HG03108 (cell line): ENCODE measurements around the gene BICRAL.
A peak's percentile ranks its signal among the peaks of the same experiment; 100 is the strongest.
"Not testable (repeated sequence)": the region's sequence is repeated elsewhere in the genome, so short reads cannot be mapped to it uniquely, and the experiment has no call there.

Experiments used
- ATAC-seq: cut with Tn5 transposase; IDR thresholded peaks from one replicate; pipeline ENCODE4 v1.9.1; 2021; ENCODE audit warnings: moderate library complexity; ENCODE audit not compliant: unreplicated experiment

The BICRAL gene, protein sequence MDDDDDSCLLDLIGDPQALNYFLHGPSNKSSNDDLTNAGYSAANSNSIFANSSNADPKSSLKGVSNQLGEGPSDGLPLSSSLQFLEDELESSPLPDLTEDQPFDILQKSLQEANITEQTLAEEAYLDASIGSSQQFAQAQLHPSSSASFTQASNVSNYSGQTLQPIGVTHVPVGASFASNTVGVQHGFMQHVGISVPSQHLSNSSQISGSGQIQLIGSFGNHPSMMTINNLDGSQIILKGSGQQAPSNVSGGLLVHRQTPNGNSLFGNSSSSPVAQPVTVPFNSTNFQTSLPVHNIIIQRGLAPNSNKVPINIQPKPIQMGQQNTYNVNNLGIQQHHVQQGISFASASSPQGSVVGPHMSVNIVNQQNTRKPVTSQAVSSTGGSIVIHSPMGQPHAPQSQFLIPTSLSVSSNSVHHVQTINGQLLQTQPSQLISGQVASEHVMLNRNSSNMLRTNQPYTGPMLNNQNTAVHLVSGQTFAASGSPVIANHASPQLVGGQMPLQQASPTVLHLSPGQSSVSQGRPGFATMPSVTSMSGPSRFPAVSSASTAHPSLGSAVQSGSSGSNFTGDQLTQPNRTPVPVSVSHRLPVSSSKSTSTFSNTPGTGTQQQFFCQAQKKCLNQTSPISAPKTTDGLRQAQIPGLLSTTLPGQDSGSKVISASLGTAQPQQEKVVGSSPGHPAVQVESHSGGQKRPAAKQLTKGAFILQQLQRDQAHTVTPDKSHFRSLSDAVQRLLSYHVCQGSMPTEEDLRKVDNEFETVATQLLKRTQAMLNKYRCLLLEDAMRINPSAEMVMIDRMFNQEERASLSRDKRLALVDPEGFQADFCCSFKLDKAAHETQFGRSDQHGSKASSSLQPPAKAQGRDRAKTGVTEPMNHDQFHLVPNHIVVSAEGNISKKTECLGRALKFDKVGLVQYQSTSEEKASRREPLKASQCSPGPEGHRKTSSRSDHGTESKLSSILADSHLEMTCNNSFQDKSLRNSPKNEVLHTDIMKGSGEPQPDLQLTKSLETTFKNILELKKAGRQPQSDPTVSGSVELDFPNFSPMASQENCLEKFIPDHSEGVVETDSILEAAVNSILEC

DNA sequence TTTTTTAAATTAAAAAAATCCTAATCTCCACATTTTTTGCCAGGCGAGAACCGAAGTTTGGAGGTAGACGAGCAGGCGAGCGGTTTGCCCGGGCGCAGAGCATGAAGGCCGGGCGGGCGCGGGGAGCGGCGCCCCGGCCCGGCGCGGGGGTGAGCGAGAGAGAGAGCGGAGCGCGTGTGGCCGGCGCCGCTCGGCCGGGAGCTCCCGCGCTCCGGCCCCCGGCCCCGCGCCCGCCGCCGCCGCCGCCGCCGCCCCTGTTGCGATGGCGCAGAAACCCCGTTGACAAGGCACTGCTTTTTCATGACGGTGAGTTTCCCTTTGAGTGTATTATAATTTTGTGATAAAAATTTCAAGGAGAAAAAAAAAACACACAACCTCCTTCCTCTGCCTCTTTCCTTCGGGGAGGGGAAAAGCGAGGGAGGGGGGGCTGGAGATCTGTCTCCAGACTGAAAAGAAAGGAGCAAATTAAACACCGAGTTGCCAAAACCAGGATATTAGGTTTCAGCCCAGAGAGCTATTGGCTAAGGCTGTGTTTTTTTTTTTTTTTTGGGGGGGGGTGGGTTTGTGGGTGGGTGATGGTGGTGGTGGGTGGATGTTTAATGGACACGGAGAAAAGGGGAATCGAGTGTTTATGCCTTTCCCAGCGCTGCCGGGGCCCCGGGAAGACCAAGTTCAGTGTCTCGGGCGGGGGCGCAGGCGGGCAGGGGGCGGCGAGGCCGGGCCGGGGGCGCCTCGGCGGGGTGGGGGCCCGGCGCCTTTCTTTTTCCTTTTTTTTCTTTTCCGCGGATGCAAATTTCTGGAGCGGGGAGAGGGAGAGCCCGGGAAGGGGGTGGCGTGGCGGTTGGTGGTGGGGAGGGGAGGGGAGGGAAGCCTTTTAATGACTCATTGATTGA is at the start of gene BICRAL:
TSS of gene BICRAL (plus strand) at position 257 of the 893 bp plus-strand sequence. CDS start 39,971 bp downstream, outside the sequence.
- no peak for ATAC-seq

GRCh38 chr6:42733867-42734481 is 47.9 kb upstream of the BICRAL start:
- ATAC-seq, result not testable (repeated sequence)

- ATAC-seq, result no peak
Measured at GRCh38 chr6:42735976-42736375, 45.9 kb upstream of the BICRAL start.

DNA sequence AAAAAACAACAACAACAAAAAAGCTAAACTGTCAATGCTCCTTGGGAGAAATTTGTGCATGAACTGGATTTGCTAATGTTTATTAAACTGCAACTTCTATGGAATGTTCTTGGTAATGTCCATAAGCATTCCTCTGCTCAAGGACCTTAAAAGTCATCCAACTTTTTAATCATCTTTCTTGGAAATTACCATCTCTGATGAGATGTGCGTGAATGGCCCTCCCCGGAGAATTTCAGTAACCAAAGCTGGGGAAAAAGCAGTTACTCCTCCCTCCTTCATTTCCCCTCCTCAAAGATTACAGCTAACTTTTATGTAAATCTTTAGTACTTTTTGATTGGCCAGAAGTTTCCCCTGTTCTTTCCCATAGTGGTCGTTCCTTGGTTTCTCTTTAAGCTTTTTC is 41.1 kb upstream of the BICRAL start:
- ATAC-seq, result no peak

GRCh38 chr6:42742116-42742894 is 39.5 kb upstream of the BICRAL start:
- no peak for ATAC-seq

DNA sequence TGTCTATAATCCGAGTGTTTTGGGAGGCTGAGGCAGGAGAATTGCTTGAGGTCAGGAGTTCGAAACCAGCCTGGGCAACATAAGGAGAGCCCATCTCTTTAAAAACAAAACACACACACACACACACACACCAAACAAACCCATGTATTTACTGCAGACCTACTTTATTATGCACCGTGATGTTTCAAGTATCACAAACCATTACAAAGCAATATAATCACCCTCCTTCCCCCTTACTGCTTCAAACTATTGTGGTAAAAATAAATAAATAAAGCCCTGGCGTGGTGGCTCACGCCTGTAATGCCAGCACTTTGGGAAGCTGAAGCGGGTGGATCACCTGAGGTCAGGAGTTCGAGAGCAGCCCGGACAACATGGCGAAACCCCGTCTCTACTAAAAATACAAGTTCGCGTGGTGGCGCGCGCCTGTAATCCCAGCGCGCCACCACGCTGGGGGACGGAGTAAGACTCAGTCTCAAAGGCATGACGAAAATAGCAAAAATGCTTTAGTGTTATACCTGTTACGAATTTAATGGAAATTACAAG is 37.4 kb upstream of the BICRAL start:
- ATAC-seq, result no peak

- no peak for ATAC-seq
Measured at GRCh38 chr6:42745083-42745639, 36.7 kb upstream of the BICRAL start.

DNA sequence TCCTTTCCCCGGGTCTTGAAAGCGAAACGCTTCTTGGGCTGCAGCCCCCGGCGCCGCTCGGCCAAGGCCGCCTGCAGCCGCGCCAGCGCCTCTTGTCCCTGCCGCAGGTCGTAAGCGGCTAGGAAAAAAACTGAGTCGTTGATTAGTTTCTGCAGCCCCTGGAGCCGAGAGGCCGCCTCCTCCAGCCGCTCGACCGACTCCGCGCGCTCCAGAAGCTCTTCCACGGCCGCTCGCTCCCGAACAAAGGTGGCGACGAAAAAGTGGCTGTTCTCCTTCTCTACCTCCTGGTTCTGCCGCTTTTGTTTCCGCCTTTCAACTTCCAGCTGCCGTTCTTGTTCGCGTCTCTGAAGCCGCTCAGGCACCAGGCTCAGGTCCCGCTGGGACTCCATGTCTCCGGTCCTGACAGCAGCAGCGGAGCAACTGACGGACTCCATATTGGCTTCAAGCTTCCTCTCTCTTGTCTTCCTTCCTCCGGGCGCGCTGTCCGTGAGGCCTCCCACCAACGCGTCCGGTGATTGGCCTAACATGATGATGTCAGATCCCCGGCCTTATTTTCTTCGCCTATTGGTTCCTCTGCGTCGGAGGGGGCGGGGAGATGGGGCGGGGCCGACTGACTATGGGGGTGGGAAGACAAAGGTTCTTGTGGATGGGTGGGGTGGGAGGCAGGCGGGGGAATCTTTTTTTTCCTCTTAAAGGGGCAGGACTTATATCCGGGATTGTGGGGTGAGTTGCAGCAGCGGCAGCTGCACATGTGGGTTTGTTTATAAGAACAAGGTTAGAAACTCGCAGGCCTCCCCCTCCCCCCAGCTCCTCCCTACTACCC is 36.0 kb upstream of the BICRAL start, which contains the start of gene TBCC:
TSS of gene TBCC (minus strand) at position 464 of the 823 bp plus-strand sequence. CDS start at position 434, 30 bp downstream.
- peak; percentile 69 for ATAC-seq

DNA sequence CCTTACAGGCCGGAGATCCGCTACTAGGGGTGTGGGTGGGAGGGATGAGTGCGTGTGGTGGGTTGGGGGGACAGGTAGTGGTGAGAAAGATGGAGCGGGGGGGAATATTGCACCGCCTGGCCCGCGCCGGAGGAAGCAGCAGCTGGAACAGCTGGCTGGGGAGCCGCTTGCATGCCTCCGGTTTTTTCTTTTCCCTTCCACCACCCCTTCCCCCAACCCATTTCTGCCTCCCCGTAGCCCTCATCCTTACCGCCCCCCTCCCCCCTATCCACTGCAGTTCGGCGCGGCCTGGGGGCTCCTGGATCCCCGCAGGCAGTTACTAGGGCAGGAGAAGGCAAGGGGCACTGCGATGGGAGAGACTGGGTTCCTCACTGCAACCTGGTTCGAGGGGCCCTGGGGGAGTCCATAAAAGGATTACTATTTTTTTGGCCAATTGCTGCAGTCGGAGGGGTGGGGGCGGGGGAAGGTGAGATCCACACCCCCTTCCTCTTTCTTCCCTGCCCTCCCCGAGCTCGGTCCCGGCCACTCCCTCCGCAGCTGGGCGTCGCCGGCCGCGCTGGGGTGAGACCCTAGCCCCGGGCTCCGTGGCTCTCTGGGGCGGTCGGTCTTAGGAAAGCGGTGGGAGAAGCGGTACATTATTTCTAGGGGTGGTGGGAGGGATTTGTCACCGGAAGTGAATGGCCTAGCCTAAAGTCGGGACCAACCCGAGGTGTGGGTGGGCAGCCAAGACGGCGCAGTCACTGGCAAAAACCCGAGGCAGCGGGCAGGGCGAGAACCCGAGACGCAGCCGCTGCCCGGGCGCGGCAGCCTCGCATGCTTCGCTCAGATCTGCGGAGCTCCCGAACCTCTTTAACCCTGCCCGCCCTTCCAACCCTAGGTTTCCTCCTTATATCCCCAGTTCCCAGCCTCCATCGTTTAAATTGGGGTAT is 35.1 kb upstream of the BICRAL start:
- peak; percentile 53 for ATAC-seq

GRCh38 chr6:42748203-42748898 is 33.5 kb upstream of the BICRAL start:
- no peak for ATAC-seq

GRCh38 chr6:42751055-42751454 is 30.8 kb upstream of the BICRAL start:
- no peak for ATAC-seq

DNA sequence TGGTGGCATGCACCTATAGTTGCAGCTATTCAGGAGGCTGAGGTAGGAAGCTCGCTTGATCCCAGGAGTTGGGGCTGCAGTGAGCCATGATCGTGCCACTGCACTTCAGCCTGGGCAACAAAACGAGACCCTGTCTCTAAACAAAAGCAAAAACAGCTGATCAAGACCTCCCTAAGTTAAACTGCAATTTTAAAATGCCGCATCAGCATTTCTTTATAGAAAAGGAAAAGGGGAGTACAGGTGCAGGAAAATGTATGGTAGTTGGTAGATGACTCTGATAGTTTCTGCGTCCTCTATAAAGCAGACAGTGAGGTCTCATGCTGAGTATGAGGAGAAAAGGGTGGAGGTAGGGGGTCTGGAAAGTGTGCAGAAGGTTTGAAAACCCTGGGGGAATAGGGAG is 27.1 kb upstream of the BICRAL start:
- no peak for ATAC-seq

DNA sequence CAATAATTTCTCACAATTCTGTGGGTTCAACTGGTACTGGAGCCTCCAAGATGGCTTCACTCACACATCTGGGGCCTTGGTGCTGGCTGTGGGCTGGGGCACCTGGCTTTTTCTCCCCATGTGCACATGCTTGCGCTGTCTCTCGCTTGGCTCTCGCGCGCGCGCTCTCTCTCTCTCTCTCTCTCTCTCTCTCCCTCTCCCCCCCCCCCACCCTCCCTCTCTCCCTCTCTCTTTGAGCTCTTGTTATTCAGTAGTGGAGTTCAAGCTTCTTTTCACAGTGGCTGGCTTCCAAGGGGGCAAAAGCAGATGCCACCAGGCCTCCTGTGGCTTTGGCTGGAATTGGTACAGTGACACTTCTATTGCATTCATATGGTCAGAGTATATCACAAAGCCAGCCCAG is 25.1 kb upstream of the BICRAL start:
- no peak for ATAC-seq

GRCh38 chr6:42758756-42759430 is 23.0 kb upstream of the BICRAL start:
- ATAC-seq, result no peak

GRCh38 chr6:42761287-42762067 is 20.4 kb upstream of the BICRAL start:
- no peak for ATAC-seq
